ENCODE results near the gene PTPRN2.
"Not testable (repeated sequence)": the region's sequence is repeated elsewhere in the genome, so short reads cannot be mapped to it uniquely, and the experiment has no call there.

Gene PTPRN2

GRCh38 chr7:157906583-157906982 is 681.0 kb downstream of the PTPRN2 start:
- no peak for DNase-seq (ENCODE audit: low read depth in 2 of 2)

GRCh38 chr7:157905651-157906461 is 681.8 kb downstream of the PTPRN2 start:
- DNase-seq (ENCODE audit: low read depth in 2 of 2) = no peak

- DNase-seq (ENCODE audit: low read depth in 2 of 2) = no peak
Measured at GRCh38 chr7:157904866-157905570, 682.6 kb downstream of the PTPRN2 start.

GRCh38 chr7:157904211-157904865 is 683.3 kb downstream of the PTPRN2 start:
- no peak for DNase-seq (ENCODE audit: low read depth in 2 of 2)

GRCh38 chr7:157903710-157904109 is 683.9 kb downstream of the PTPRN2 start:
- no peak for DNase-seq (ENCODE audit: low read depth in 2 of 2)

GRCh38 chr7:157903296-157903695 is 684.3 kb downstream of the PTPRN2 start:
- no peak for DNase-seq (ENCODE audit: low read depth in 2 of 2)

GRCh38 chr7:157901816-157902610 is 685.6 kb downstream of the PTPRN2 start:
- DNase-seq (ENCODE audit: low read depth in 2 of 2) = not testable (repeated sequence)

GRCh38 chr7:157901166-157901565 is 686.5 kb downstream of the PTPRN2 start:
- no peak for DNase-seq (ENCODE audit: low read depth in 2 of 2)

GRCh38 chr7:157900556-157900955 is 687.1 kb downstream of the PTPRN2 start:
- DNase-seq (ENCODE audit: low read depth in 2 of 2) = no peak

GRCh38 chr7:157900011-157900410 is 687.6 kb downstream of the PTPRN2 start:
- no peak for DNase-seq (ENCODE audit: low read depth in 2 of 2)

- DNase-seq (ENCODE audit: low read depth in 2 of 2) = no peak
Measured at GRCh38 chr7:157898802-157899505, 688.7 kb downstream of the PTPRN2 start.

- no peak for DNase-seq (ENCODE audit: low read depth in 2 of 2)
Measured at GRCh38 chr7:157898261-157898660, 689.4 kb downstream of the PTPRN2 start.

- DNase-seq (ENCODE audit: low read depth in 2 of 2) = no peak
Measured at GRCh38 chr7:157897681-157898080, 689.9 kb downstream of the PTPRN2 start.

- DNase-seq (ENCODE audit: low read depth in 2 of 2) = no peak
Measured at GRCh38 chr7:157896774-157897555, 690.7 kb downstream of the PTPRN2 start.

- DNase-seq (ENCODE audit: low read depth in 2 of 2) = not testable (repeated sequence)
Measured at GRCh38 chr7:157896376-157896675, 691.3 kb downstream of the PTPRN2 start.

- DNase-seq (ENCODE audit: low read depth in 2 of 2) = no peak
Measured at GRCh38 chr7:157895520-157896375, 691.9 kb downstream of the PTPRN2 start.

GRCh38 chr7:157895098-157895497 is 692.5 kb downstream of the PTPRN2 start:
- DNase-seq (ENCODE audit: low read depth in 2 of 2) = not testable (repeated sequence)

GRCh38 chr7:157893535-157894044 is 694.0 kb downstream of the PTPRN2 start:
- DNase-seq (ENCODE audit: low read depth in 2 of 2) = no peak
